Dendritic cell treated with granulocyte-macrophage colony-stimulating factor and Interleukin-4, amounts not matched to agents 40 ng/mL and 50 ng/mL, for 4 days (primary cell): Measurements from ENCODE around the gene DSE.
A peak's percentile ranks its signal among the peaks of the same experiment; 100 is the strongest.

Experiments used
- H3K27ac Mint-ChIP-seq: one replicate; pipeline ENCODE4 v1.8.0; 2022; ENCODE audit warnings: mild to moderate bottlenecking, mixed read lengths
- H3K27me3 Mint-ChIP-seq: one replicate; pipeline ENCODE4 v1.8.0; 2022; ENCODE audit warnings: mild to moderate bottlenecking, mixed read lengths
- H3K36me3 Mint-ChIP-seq: one replicate; pipeline ENCODE4 v1.8.0; 2022; ENCODE audit warnings: low read depth, mixed read lengths
- H3K4me1 Mint-ChIP-seq: one replicate; pipeline ENCODE4 v1.8.0; 2022; ENCODE audit warnings: low read depth, mixed read lengths
- H3K4me3 Mint-ChIP-seq: one replicate; pipeline ENCODE4 v1.8.0; 2022; ENCODE audit warnings: mild to moderate bottlenecking, moderate library complexity, mixed read lengths
- H3K9me3 Mint-ChIP-seq: one replicate; pipeline ENCODE4 v1.8.0; 2022; ENCODE audit warnings: mixed read lengths
- intact Hi-C: fragments of 100-400 bp; cut with micrococcal nuclease; formaldehyde crosslinking; loops from one replicate; pipeline ENCODE4 v1.15.0; 2022

Gene DSE

DNA sequence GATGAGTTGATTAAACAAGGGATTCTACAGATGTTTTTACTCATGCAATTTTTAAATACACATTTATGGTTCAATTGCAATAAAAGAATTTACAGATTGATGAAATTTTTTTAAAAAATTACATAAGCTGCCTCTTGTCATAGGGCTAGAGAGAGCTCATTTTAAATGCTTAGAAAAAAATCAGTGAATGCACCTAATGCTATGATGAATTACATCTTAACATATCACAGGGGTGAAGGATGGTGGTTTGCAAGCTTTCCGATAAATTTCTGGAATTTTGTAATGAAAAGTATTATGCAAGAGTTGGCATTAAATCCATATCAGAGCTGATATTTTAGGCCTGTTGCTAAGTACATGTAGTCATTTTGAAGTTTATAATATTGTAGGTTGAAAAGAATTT is 29.6 kb downstream of the DSE start:
- Mint-ChIP-seq H3K27me3 (no peaks in the 10 kb centered on the region), H3K27ac (no peak overlapping the region), H3K4me3 (no peak overlapping the region), H3K9me3 (no peaks in the 10 kb centered on the region), H3K36me3 (peaks cover 47% of the 10 kb centered on the region), H3K4me1 (peaks cover 47% of the 10 kb centered on the region)
- intact Hi-C loops, result no loop called here

DNA sequence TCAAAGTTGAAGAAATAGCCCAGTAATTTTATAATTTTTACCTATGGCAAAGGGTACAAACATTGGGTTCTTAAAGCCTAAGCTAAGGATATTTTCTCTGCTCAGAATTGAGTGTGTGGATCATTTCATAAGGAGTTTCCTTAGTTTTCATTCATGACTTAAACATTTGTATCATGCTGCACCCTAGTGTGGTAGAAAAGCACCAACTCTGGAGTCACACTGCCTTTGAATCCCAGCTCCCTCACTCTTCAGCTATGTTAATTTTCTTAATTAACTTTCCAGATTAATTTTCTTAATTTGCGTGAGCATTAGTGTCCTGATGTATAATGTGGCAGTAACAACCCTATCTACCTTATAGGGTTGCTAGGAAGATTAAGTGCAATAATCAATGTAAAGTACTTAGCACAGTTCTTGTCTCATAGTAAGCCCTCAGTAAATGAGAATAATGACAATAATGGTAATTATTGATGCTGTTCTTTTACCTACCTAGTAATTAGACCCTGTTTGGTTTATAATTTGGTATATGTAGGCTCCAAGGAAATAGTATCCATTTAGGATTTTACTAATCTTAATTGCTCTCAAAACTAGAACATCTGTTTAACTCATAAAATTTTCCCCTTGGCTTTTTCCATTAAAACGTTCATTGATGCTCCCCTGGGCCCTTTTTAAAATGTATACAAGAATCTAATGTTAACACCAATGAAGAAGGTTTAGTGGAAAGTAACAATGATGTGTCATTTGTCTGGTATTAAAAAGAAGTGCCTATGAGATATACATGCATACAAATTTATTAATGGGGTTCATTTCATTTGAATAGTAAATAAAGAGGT is 31.6 kb downstream of the DSE start:
- no peaks in the 10 kb centered on the region for H3K9me3 Mint-ChIP-seq
- H3K27me3 Mint-ChIP-seq, result no peaks in the 10 kb centered on the region
- peaks cover 54% of the 10 kb centered on the region for H3K36me3 Mint-ChIP-seq
- no peak overlapping the region for H3K4me3 Mint-ChIP-seq
- intact Hi-C loops, result no loop called here
- no peak overlapping the region for H3K27ac Mint-ChIP-seq
- H3K4me1 Mint-ChIP-seq, result peaks cover 47% of the 10 kb centered on the region

DNA sequence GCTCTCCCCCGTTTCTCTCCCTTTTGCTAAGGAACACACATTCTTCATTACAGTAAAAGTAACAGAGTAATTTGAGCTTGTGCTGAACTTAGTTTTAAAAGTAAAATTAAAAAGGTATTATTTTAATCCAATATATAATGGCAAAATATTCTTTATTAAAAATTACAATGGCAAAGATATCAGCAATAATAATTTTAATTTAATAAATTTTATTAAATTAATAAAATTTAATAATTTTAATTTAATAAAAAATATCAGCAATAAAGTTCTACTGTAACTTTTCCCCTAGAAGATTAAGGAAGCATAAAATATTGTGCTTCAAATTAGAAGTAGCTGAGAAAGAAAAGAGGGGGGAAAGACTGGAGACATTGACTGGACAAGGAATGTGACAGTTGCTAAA is 32.5 kb downstream of the DSE start:
- intact Hi-C loops, result no loop called here

DNA sequence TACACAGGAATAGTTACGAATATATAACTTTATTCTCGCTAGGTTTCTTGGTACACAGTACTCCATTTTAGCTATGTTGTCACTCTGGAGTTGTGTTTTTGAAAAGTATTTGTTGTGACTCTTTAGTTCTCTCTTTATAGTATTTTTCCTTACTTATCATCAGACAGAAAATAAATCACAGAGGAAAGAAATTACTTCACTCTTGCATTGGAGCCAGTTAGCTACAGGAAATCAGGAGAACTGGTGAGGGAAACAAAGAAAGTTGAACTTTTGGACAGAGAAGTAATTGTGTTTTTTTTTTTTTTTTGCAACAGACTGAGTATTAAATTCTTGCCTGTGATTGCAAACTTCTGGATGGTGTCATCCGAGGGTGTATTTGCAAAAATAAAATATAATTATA is 33.9 kb downstream of the DSE start:
- Mint-ChIP-seq H3K27ac (peak overlapping the region; percentile 73), H3K4me3 (no peak overlapping the region), H3K36me3 (peaks cover 63% of the 10 kb centered on the region), H3K9me3 (no peaks in the 10 kb centered on the region), H3K4me1 (peaks cover 58% of the 10 kb centered on the region), H3K27me3 (no peaks in the 10 kb centered on the region)
- intact Hi-C loops, result loop anchor here (5.0 kb wide), 1 partner anchor 127 kb away; the partner anchor contains the start of gene TSPYL1

More for the DNA sequence above, 32.5 kb downstream of the DSE start:
- H3K36me3 Mint-ChIP-seq, result peaks cover 59% of the 10 kb centered on the region
- H3K4me1 Mint-ChIP-seq, result peaks cover 53% of the 10 kb centered on the region
- H3K4me3 Mint-ChIP-seq, result no peak overlapping the region
- no peaks in the 10 kb centered on the region for H3K9me3 Mint-ChIP-seq
- H3K27me3 Mint-ChIP-seq, result no peaks in the 10 kb centered on the region
- H3K27ac Mint-ChIP-seq, result no peak overlapping the region

DNA sequence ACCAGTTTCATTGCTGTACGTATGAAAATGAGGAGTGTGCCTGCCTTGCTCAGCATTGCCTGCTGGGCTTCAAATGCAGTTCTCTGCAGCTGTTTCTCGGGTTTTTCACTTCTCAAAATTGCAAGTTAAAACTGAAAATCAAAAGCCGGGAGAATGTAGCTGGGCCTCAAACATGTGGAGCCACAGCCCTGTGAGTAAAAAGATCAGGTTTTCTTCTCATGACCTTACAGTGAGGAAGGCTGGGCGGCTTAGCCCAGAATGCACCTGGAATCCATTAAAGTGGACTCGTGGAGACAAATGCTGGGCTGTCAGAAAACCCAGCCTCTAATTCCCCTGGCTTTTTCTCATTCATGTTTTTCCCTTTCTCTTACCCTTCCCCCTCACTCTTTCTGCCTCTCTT is 34.4 kb downstream of the DSE start:
- intact Hi-C loops, result loop anchor here (5.0 kb wide), 1 partner anchor 128 kb away; the partner anchor contains the start of gene TSPYL1
- Mint-ChIP-seq H3K4me1 (peaks cover 62% of the 10 kb centered on the region), H3K4me3 (peak overlapping the region; percentile 41), H3K27ac (peak overlapping the region; percentile 73), H3K27me3 (no peaks in the 10 kb centered on the region), H3K36me3 (peaks cover 61% of the 10 kb centered on the region), H3K9me3 (no peaks in the 10 kb centered on the region)

DNA sequence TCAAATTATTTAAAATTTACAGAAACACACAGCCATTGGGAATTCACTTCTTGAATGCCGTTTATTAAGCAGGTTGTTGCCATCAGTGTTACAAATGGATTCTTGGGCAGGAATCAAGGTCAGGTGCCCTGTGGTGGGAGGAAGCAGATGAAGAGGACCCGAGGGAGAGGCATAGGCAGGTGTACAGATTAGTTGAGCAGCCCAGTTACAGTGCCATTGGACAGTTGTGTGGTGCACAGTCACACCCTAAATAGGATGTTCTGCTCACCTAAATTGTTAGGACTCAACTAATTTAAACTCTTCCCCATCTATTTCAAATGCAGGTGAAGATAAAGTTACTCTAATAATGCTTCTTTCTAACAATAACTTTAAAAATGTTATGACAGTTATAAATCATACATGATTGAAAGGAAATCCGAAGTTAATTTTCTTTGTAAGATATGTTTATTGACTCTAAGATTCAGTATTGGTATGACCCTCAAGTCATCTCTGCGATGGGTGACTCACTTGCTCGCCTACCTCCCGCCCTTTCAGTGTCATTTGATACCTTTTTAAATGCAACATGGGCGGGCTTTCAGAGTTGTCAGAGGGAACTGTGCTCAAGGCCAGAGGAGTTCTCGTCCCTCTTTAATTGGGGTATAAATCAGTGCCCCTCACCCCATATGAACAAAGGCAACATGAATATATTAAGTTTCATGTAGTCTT is 35.1 kb downstream of the DSE start:
- no peaks in the 10 kb centered on the region for H3K27me3 Mint-ChIP-seq
- peak overlapping the region; percentile 73 for H3K27ac Mint-ChIP-seq
- H3K4me1 Mint-ChIP-seq, result peaks cover 69% of the 10 kb centered on the region
- H3K36me3 Mint-ChIP-seq, result peaks cover 63% of the 10 kb centered on the region
- intact Hi-C loops, result loop anchor here (5.0 kb wide), 1 partner anchor 129 kb away; the partner anchor contains the start of gene TSPYL1
- H3K9me3 Mint-ChIP-seq, result no peaks in the 10 kb centered on the region
- peak overlapping the region; percentile 41 for H3K4me3 Mint-ChIP-seq

DNA sequence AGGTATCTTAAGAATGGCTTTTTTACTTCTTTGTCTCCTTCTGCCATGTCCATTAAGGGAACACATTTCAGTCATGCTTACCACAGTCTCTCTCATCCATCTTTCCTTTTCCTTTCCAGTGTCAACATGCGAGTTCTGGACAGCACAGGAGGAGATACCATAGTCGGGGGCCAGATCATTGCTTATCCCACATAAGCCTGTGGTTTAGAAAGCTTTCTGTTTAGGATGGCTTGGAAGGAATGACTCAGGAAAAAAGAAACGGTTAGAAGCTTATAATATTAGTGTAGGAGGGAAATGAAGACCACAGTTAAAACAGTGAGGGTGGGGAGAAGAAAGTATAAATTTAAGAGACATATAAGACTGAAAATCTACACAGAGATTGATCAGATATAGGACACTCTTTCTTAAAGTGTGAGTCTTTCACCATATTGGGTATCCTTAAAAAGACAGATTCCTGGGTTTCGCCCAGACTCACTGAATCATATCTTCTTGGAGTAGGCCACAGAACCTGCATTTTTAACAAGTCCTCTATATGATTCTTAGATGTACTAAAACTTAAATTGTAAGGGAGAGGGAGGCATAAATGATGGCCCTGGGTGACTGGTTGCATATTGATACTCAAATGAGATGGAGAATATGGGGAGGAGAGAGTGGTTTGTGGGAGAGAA is 36.1 kb downstream of the DSE start:
- H3K4me1 Mint-ChIP-seq, result peaks cover 77% of the 10 kb centered on the region
- no peaks in the 10 kb centered on the region for H3K9me3 Mint-ChIP-seq
- no peaks in the 10 kb centered on the region for H3K27me3 Mint-ChIP-seq
- intact Hi-C loops, result loop anchor here (5.0 kb wide), 1 partner anchor 130 kb away; the partner anchor contains the start of gene TSPYL1
- peaks cover 69% of the 10 kb centered on the region for H3K36me3 Mint-ChIP-seq
- peak overlapping the region; percentile 1 for H3K4me3 Mint-ChIP-seq
- H3K27ac Mint-ChIP-seq, result peak overlapping the region; percentile 54

DNA sequence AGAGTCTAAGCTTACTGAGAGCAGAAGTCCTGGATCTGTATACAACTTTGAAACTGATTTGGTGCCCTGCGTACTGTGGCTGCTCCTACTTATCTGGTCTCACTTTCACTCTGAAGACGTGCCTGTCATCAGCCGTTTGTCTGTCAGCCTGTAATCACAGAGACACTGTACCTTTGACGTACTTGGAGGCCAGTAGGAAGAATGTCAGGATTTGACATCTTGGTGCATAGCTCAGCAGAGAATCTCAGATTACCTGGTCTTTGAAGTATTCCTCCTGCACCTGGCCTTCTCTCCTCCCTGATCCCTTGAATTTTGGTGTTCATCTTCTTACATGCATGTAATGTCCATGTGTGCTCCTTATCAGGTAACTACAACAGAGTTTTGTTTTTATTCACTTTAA is 37.7 kb downstream of the DSE start:
- Mint-ChIP-seq H3K27me3 (no peaks in the 10 kb centered on the region), H3K27ac (no peak overlapping the region), H3K4me1 (peaks cover 86% of the 10 kb centered on the region), H3K36me3 (peaks cover 73% of the 10 kb centered on the region), H3K4me3 (no peak overlapping the region), H3K9me3 (no peaks in the 10 kb centered on the region)
- intact Hi-C loops, result loop anchor here (5.0 kb wide), 1 partner anchor 131 kb away; the partner anchor contains the start of gene TSPYL1

DNA sequence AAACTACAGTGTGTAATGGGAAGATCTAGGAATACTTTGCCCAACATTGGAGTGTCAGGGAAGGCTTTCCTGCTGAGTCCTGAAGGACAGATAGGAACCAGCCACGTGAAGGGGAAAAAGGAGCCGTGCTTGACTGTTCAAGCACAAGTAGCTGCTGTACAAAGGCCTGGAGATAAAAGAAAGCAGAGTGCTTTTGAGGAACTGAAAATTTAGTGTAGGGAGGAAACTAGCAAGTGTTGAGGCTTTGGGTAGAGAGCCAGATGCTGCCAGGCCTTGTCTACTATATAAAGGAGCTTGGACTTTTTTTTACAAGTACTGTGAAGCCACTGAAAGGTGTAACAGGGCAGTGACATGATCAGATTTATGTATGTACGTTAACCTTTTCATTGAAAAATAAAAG is 39.0 kb downstream of the DSE start:
- peak overlapping the region; percentile 87 for H3K27ac Mint-ChIP-seq
- intact Hi-C loops, result loop anchor here (5.0 kb wide), 2 partner anchors 38 to 132 kb away; partner anchors contain the start of gene TSPYL1
- peaks cover 79% of the 10 kb centered on the region for H3K36me3 Mint-ChIP-seq
- H3K4me3 Mint-ChIP-seq, result no peak overlapping the region
- no peaks in the 10 kb centered on the region for H3K9me3 Mint-ChIP-seq
- no peaks in the 10 kb centered on the region for H3K27me3 Mint-ChIP-seq
- peaks cover 74% of the 10 kb centered on the region for H3K4me1 Mint-ChIP-seq

DNA sequence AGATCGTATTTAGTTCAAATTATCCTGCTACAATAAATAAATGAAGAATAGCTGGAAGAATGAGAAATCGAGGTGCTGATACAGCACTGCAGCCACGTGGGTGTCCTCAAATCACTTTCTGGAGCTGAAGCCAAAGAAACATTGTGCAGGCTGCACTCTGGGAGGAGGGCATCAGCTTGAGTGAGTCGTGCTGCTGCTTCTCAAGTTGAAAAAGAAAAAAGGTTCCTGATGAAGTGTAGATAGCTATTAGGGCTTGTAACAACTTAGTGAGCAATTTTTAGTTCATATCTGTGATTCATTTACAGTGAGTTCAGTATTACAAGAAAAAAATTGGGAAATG is 40.5 kb downstream of the DSE start:
- H3K27me3 Mint-ChIP-seq, result no peaks in the 10 kb centered on the region
- intact Hi-C loops, result loop anchor here (5.0 kb wide), 1 partner anchor 36 kb away; no protein-coding TSS in a partner anchor
- no peaks in the 10 kb centered on the region for H3K9me3 Mint-ChIP-seq
- H3K36me3 Mint-ChIP-seq, result peaks cover 82% of the 10 kb centered on the region
- peak overlapping the region; percentile 87 for H3K27ac Mint-ChIP-seq
- H3K4me1 Mint-ChIP-seq, result peaks cover 79% of the 10 kb centered on the region
- no peak overlapping the region for H3K4me3 Mint-ChIP-seq

DNA sequence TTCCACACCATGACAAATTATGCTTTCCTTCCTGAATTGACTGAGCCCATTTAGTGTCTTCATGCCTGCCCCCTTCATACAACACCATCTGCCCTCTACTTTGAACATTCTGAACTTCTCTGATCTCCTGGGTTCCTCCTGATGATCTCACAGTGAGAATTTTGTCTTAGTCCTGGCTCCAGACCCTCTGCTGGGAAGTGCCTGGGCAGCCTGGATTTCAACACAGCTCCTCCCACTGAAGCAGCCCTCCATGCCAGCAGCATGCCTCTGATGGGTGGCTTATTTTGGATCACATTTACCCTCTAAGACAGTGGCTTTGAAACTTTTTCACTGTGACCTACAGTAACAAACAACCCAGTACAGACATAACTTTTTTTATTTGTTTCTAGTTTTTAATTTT is 41.5 kb downstream of the DSE start:
- Mint-ChIP-seq H3K27ac (peak overlapping the region; percentile 59), H3K36me3 (peaks cover 75% of the 10 kb centered on the region), H3K9me3 (no peaks in the 10 kb centered on the region), H3K27me3 (no peaks in the 10 kb centered on the region), H3K4me1 (peaks cover 69% of the 10 kb centered on the region), H3K4me3 (no peak overlapping the region)
- intact Hi-C loops, result loop anchor here (5.0 kb wide), 1 partner anchor 35 kb away; no protein-coding TSS in a partner anchor

DNA sequence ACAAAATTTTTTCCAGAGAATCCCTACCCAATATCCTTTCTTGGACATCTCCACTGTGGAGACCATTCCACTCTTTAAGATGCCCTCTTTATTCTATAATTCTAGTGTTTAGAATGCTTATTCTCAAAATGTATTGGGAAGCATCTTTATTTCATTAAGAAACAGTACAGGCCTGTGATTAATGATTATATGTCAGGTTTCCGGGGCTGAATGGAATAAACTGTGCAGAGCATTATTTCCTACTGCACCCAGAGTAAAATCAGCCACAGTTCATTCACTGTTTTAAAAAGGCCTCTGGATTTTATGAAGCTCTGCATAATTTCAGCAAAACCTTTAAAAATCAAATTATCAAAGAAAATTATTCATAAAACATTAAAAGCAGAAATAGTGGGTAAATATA is 42.6 kb downstream of the DSE start:
- intact Hi-C loops, result loop anchor here (5.0 kb wide), 1 partner anchor 34 kb away; no protein-coding TSS in a partner anchor
- H3K4me1 Mint-ChIP-seq, result peaks cover 67% of the 10 kb centered on the region
- H3K9me3 Mint-ChIP-seq, result no peaks in the 10 kb centered on the region
- H3K4me3 Mint-ChIP-seq, result no peak overlapping the region
- H3K36me3 Mint-ChIP-seq, result peaks cover 72% of the 10 kb centered on the region
- no peaks in the 10 kb centered on the region for H3K27me3 Mint-ChIP-seq
- H3K27ac Mint-ChIP-seq, result no peak overlapping the region

DNA sequence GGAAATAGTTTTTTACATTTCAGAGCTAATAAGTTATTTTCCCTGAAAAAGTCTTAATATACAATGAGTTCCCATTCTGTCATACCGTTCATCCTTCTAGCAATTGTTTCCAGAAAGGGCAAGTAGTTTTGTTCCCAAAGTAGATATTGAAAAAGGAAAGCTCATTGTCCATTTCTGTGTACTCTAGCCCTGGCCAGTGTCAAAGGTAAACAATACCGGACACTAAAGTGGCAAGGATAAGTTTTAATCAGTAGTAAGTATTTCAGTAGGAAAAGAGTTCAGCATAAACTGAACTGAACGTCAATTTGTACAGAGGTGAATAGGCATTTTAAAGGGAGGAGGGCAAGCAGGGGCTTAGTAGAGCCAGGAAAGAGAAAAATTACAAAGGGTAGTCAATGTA is 46.9 kb downstream of the DSE start:
- no peaks in the 10 kb centered on the region for H3K27me3 Mint-ChIP-seq
- intact Hi-C loops, result no loop called here
- H3K4me1 Mint-ChIP-seq, result peaks cover 42% of the 10 kb centered on the region
- no peak overlapping the region for H3K4me3 Mint-ChIP-seq
- H3K36me3 Mint-ChIP-seq, result peaks cover 46% of the 10 kb centered on the region
- no peaks in the 10 kb centered on the region for H3K9me3 Mint-ChIP-seq
- peak overlapping the region; percentile 42 for H3K27ac Mint-ChIP-seq
